Colonic mucosa (tissue), 4 donors: ENCODE results near the gene A2ML1. TPM values are rescaled to one million over a fixed set of nuclear protein-coding genes. Genes with fewer than 3 reads are reported as not detected.

Experiments
- DNase-seq: peaks from one replicate; pipeline ENCODE4 v3.0.0-alpha.2; 2020
- H3K27ac ChIP-seq: fragments of 200-600 bp; one replicate; pipeline ENCODE4 v1.8.0; 2021
- H3K27me3 ChIP-seq: fragments of 200-600 bp; one replicate; pipeline ENCODE4 v1.8.0; 2021
- H3K36me3 ChIP-seq: fragments of 200-600 bp; one replicate; pipeline ENCODE4 v1.8.0; 2021
- H3K4me1 ChIP-seq: fragments of 200-600 bp; one replicate; pipeline ENCODE4 v1.8.0; 2021; ENCODE audit warnings: mild to moderate bottlenecking
- H3K4me3 ChIP-seq: fragments of 200-600 bp; one replicate; pipeline ENCODE4 v1.8.0; 2021
- H3K9ac ChIP-seq, 2 donors: one replicate each; pipeline ENCODE4 v1.7.0; 2013; ENCODE audit warnings: control low read depth in 2 of 2, low read depth in 2 of 2, low read length in 2 of 2
- H3K9me3 ChIP-seq: fragments of 200-600 bp; one replicate; pipeline ENCODE4 v1.8.0; 2021
- CTCF ChIP-seq: fragments of 200-600 bp; IDR thresholded peaks from one replicate; pipeline ENCODE4 v1.8.0; 2022; ENCODE audit warnings: antibody characterized with exemption, mild to moderate bottlenecking
- intact Hi-C: fragments of 100-400 bp; cut with DNase I; formaldehyde crosslinking; loops from one replicate; pipeline ENCODE4 v1.14.1; 2022
- total RNA-seq, 2 donors: library from RNA; stranded (reverse); fragmentation: NEBNext Ultra II Directional in 1 of 2; extraction: Animal tissue kit (Norgen Biotek cat#: 25700) in 1 of 2; gene quantifications; one replicate each; pipeline ENCODE4 v1.2.1, GENCODE V29; 2021
- donor health status: healthy.
- donor health status: DM: no; HTN: no; CAD: no.
- donor health status: DM: no; HTN: no; CAD: no.

Gene A2ML1
- total RNA-seq, 2 donors from 2014 or later = not detected

- Histone ChIP-seq H3K27ac (no peak overlapping the region), H3K9me3 (no peaks in the 10 kb centered on the region), H3K27me3 (no peaks in the 10 kb centered on the region), H3K36me3 (no peaks in the 10 kb centered on the region), H3K4me1 (no peaks in the 10 kb centered on the region), H3K9ac (no peak overlapping the region), H3K4me3 (no peak overlapping the region)
- no peak for DNase-seq
- TF ChIP-seq CTCF = no peak
- intact Hi-C loops = loop anchor here (10.0 kb wide), 1 partner anchor 139 kb away; no protein-coding TSS in a partner anchor
Measured at GRCh38 chr12:8823565-8824300, 1.3 kb downstream of the A2ML1 start.

- Histone ChIP-seq H3K9ac (no peak overlapping the region), H3K4me1 (no peaks in the 10 kb centered on the region), H3K27me3 (no peaks in the 10 kb centered on the region), H3K27ac (no peak overlapping the region), H3K9me3 (no peaks in the 10 kb centered on the region), H3K36me3 (no peaks in the 10 kb centered on the region), H3K4me3 (no peak overlapping the region)
- TF ChIP-seq CTCF = no peak
- intact Hi-C loops = loop anchor here (10.0 kb wide), 1 partner anchor 143 kb away; no protein-coding TSS in a partner anchor
- no peak for DNase-seq
Measured at GRCh38 chr12:8827551-8828256, 5.3 kb downstream of the A2ML1 start.

GRCh38 chr12:8828257-8829124 lies 6.1 kb downstream of the A2ML1 start:
- H3K4me1 ChIP-seq = no peaks in the 10 kb centered on the region
- DNase-seq = no peak
- TF ChIP-seq CTCF = no peak
- H3K27ac ChIP-seq = no peak overlapping the region
- no peaks in the 10 kb centered on the region for H3K9me3 ChIP-seq
- H3K9ac ChIP-seq = no peak overlapping the region
- H3K36me3 ChIP-seq = no peaks in the 10 kb centered on the region
- H3K27me3 ChIP-seq = no peaks in the 10 kb centered on the region
- H3K4me3 ChIP-seq = no peak overlapping the region
- intact Hi-C loops = loop anchor here (10.0 kb wide), 1 partner anchor 144 kb away; no protein-coding TSS in a partner anchor

GRCh38 chr12:8829125-8829518 lies 6.7 kb downstream of the A2ML1 start:
- Histone ChIP-seq H3K4me1 (no peaks in the 10 kb centered on the region), H3K36me3 (no peaks in the 10 kb centered on the region), H3K27me3 (no peaks in the 10 kb centered on the region), H3K4me3 (no peak overlapping the region), H3K27ac (no peak overlapping the region), H3K9me3 (no peaks in the 10 kb centered on the region), H3K9ac (no peak overlapping the region)
- intact Hi-C loops = loop anchor here (10.0 kb wide), 1 partner anchor 144 kb away; no protein-coding TSS in a partner anchor
- no peak for DNase-seq
- no peak for TF ChIP-seq CTCF

GRCh38 chr12:8829621-8830020 lies 7.2 kb downstream of the A2ML1 start:
- Histone ChIP-seq H3K36me3 (no peaks in the 10 kb centered on the region), H3K9me3 (no peaks in the 10 kb centered on the region), H3K9ac (no peak overlapping the region), H3K4me1 (no peaks in the 10 kb centered on the region), H3K27me3 (no peaks in the 10 kb centered on the region), H3K27ac (no peak overlapping the region), H3K4me3 (no peak overlapping the region)
- no peak for TF ChIP-seq CTCF
- no peak for DNase-seq
- intact Hi-C loops = loop anchor here (10.0 kb wide), 1 partner anchor 145 kb away; no protein-coding TSS in a partner anchor
